SHP77 (cell line): ENCODE data around the gene HERC4.
"Not testable (repeated sequence)": the region's sequence is repeated elsewhere in the genome, so short reads cannot be mapped to it uniquely, and the experiment has no call there.

ENCODE experiments used
- DNase-seq, 2 experiments: peaks; one replicate each; lab custom pipeline; 2025; lab: John Stamatoyannopoulos, UW

HERC4 gene

DNA sequence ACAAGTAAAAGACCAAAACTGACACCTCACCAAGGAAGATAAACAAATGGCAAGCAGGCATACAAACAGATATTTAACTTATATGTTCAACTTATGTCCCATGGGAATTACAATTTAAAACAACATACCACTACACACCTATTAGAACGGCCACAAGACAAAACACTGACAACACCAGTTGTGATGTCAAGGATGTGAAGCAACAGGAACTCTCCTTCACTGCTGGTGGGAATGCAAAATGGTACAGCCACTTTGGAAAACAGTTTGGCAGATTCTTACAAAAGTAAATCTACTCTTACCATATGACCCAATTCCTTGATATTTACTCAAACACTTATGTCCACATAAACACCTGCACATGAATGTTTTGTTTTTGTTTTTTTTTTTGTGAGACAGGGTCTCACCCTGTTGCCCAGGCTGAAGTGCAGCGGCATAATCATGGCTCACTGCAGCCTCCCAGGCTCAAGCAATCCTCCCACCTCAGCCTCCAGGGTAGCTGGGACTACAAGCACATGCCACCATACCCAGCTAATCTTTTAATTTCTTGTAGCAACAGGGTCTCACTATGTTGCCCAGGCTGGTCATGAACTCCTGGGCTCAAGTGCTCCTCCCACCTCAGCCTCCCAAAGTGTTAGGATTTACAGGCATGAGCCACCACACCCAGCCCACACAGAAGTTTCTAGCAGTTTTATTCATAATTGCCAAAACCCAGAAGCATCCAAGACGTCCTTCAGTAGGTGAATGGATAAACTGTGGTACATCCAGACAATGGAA is 27.3 kb downstream of the HERC4 start:
- DNase-seq, result no peak

- DNase-seq, result no peak
Measured at GRCh38 chr10:68047122-68047521, 28.0 kb downstream of the HERC4 start.

GRCh38 chr10:68046642-68047041 is 28.4 kb downstream of the HERC4 start:
- no peak for DNase-seq

DNA sequence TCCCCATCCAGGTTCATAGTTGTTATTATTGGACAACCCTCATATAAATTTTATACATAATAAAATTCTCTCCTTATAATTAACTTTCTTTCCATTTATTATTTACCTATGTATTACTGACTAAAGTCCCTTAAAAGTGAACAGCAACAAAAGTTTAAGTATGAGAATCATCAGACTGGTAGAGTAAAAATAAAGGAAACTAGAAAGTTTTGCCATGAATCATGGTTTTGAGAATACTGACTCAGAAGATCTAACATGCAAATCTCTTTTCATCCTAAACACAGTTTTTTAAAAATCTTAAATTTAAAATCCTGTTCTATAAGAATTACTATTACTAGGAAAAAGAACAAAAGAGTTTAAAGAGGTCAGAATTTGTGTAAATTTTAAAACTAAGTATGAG is 32.1 kb downstream of the HERC4 start:
- no peak for DNase-seq

DNA sequence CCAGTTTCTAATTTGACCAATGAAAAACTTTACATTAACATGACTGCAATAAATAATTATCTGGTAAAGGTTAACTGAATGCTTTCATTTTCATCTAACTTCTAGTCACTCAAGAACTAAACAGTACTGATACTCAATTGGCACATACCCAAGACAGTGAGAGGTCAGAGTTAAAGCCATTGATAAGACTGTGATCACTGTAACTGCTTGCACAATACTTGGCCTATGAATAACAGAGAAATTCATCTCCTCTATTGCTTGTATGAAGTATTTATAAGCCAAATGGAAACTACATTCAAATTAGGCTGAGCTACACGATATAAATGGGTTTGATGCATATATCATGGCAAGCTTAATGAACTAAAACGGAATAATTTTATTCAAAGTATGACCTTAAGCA is 43.0 kb downstream of the HERC4 start:
- DNase-seq, result no peak

DNA sequence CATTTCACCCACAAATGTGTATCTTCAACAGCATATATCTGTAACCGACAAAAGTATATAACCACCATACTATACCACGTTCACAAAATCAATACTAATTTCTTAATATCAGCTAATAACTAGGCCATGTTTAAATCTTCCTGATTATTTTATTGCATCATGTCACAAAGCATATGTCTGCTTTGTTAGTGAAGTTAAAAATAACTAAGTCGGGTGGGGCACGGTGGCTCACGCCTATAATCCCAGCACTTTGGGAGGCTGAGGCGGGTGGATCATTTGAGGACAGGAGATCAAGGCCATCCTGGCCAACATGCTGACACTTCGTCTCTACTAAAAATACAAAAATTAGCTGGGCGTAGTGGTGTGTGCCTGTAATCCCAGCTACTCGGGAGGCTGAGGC is 47.7 kb downstream of the HERC4 start:
- DNase-seq, result no peak

GRCh38 chr10:68023292-68023691 is 51.8 kb downstream of the HERC4 start:
- DNase-seq, result no peak

GRCh38 chr10:68022324-68022723 is 52.8 kb downstream of the HERC4 start:
- DNase-seq, result not testable (repeated sequence)

- DNase-seq, result not testable (repeated sequence)
Measured at GRCh38 chr10:68016519-68016918, 58.6 kb downstream of the HERC4 start.

GRCh38 chr10:68010426-68010940 is 64.6 kb downstream of the HERC4 start:
- DNase-seq, result no peak

DNA sequence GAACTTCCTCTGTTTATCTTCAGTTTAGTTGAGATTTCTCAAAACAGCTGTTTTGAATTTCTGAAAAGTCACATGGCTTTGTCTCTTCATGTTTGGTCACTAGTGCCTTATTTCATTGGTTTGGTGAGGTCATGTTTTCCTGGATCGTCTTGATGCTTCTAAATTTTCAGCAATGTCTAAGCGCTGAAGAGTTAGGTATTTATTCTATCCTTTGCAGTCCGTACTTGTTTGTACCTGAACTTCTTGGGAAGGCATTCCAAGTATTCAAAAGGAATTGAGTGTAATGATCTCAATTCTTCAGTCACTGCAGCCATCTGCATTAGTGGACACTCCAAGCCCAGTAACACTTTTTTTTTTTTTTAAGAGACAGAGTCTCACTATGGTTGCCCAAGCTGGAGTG is 67.7 kb downstream of the HERC4 start:
- no peak for DNase-seq

- no peak for DNase-seq
Measured at GRCh38 chr10:68001539-68001938, 73.5 kb downstream of the HERC4 start.

DNA sequence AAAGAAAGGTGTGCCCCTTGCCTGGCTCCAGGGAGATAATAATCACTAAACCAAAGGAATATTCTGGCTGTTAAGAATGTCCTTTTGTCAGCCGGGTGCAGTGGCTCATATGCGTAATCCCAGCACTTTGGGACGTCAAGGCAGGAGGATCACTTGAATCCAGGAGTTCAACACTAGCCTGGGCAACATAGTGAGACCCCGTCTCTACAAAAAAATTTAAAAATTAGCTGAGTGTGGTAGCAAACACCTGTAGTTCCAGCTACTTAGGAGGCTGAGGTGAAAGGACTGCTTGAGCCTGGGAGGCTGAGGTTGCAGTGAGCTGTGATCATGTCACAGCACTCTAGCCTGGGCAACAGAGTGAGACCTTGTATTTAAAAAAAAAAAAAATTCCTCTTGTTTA is 74.1 kb downstream of the HERC4 start:
- no peak for DNase-seq

GRCh38 chr10:67990093-67990492 is 85.0 kb downstream of the HERC4 start:
- DNase-seq, result no peak

- DNase-seq, result no peak
Measured at GRCh38 chr10:67988606-67989005, 86.5 kb downstream of the HERC4 start.

DNA sequence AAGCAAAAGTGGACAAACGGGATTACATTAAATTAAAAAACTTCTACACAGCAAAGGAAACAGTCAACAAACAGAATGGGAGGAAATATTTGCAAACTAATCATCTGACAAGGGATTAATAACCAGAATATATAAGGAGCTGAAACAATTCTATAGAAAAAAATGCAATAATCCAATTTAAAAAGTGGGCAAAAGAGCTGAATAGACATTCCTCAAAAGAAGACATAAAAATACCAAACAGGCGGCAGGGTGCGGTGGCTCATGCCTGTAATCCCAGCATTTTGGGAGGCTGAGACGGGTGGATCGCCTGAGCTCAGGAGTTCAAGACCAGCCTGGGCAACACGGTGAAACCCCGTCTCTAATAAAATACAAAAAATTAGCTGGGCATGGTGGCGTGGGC is 92.5 kb downstream of the HERC4 start:
- not testable (repeated sequence) for DNase-seq

GRCh38 chr10:67978749-67979148 is 96.3 kb downstream of the HERC4 start:
- DNase-seq, result no peak

DNA sequence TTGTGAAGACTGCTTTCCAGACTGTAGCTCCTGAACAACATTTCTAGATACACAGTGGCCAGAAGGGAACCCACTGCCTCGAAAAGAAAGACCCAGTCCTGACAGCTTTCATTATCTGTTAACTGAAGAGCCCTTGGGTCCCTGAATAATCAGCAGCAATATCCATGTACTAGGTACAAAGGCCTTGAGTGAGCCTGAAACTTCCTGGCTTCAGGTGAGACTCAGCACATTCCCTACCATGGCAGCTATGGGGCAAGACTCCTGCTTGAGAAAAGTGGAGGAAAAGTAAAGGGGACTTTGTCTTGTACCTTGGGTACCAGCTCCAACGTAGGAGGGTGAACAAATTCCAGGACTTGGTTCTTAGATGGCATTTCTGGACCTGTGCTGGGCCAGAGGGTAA is 97.8 kb downstream of the HERC4 start:
- no peak for DNase-seq

DNA sequence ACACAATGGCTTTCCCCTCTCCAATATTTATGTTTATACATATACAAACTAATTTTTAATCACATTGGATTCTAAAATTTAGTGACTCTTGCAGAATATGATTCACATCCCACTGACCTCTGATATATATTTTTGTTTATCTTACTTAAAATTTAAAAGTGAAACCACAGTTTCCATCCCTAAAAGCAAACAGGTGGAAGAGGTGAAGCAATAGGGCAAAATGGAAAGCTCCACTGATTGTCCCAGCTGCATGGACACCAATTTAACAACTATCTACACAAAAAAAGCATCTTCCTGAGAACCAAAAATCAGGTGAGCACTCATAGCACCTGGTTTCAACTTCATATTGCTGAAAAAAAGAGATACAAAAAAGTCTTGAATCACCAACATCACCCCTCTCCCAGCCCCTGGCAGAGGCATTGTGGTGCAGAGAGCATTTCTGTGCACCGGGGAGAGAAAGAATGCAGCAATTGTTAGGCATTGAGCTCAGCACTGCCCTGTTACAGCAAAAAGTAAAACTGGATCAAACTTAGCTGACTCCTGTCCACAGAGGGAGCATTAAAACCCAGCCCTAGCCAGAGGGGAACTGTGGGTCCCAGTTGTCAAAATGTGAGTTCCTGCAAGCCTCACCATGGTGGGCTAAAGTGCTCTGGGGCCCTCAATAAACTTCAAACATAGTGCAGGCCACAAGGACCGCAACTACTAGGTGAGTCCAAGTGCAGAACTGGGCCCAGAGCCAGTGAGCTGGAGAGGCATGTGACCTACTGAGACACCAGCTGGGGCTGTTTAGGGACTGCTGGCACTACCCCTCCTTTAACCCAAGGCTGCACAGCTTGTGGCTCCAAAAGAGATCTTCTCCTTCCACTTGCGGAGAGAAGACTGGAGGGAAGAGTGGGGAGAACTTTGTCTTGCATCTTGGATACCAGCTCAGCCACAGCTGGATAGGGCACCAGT is 98.5 kb downstream of the HERC4 start:
- DNase-seq, result no peak

DNA sequence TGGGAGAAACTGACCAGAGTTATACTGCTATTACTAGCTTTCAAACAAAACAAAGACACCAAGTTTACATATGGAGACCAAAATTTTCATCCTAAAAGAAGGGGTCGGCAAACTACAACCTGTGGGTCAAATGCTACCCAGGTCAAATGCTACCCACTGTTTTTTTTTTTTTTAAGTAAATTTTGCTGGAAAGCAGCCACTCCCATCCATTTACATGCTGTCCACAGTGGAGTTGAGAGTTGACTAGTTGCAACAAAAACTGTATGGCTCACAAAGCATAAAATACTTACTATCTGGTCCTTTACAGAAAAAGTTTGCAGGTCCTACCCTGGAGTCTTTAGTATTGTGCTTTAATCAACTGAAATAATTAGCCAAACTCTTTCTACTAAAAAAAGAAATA is 99.2 kb downstream of the HERC4 start:
- DNase-seq, result no peak

- DNase-seq, result no peak
Measured at GRCh38 chr10:67971311-67971710, 103.8 kb downstream of the HERC4 start.

GRCh38 chr10:67969875-67970274 is 105.2 kb downstream of the HERC4 start:
- no peak for DNase-seq

- DNase-seq, result not testable (repeated sequence)
Measured at GRCh38 chr10:67966035-67966434, 109.0 kb downstream of the HERC4 start.
